Uterus (tissue), 4 donors: ENCODE data around the gene SH3RF3. TPM values are rescaled to one million over a fixed set of nuclear protein-coding genes. Genes with fewer than 3 reads are reported as not detected.

Experiments used
- DNase-seq, 2 donors: peaks; one replicate each; pipeline ENCODE4 v3.0.0-alpha.2; 2019 to 2020
- H3K27ac ChIP-seq, 2 donors: fragments of 200-600 bp; sonication (generic); 1 replicate in 1 of 2; 2 replicates in 1 of 2; pipeline ENCODE4 v1.5.1; 2016 to 2018
- H3K27me3 ChIP-seq, 2 donors: fragments of 200-600 bp; sonication (generic); one replicate each; pipeline ENCODE4 v1.5.1; 2018 to 2019; ENCODE audit warnings: control low read depth in 1 of 2
- H3K36me3 ChIP-seq, 2 donors: fragments of 200-600 bp; sonication (generic); one replicate each; pipeline ENCODE4 v1.5.1; 2019; ENCODE audit warnings: control low read depth in 1 of 2
- H3K4me1 ChIP-seq, 2 donors: fragments of 200-600 bp; sonication (generic); one replicate each; pipeline ENCODE4 v1.5.1; 2018 to 2019; ENCODE audit warnings: control low read depth in 1 of 2
- H3K4me3 ChIP-seq, 2 donors: fragments of 200-600 bp; sonication (generic); 1 replicate in 1 of 2; 2 replicates in 1 of 2; pipeline ENCODE4 v1.5.1; 2018 to 2019; ENCODE audit warnings: mild to moderate bottlenecking in 1 of 2
- H3K9me3 ChIP-seq, 2 donors: fragments of 200-600 bp; sonication (generic); one replicate each; pipeline ENCODE4 v1.5.1; 2019; ENCODE audit warnings: control low read depth in 1 of 2
- POLR2A ChIP-seq, 2 donors: fragments of 450-650 bp; IDR thresholded peaks; one replicate each; pipeline ENCODE4 v1.6.1; 2016; ENCODE audit warnings: antibody characterized with exemption in 2 of 2, mild to moderate bottlenecking in 1 of 2, moderate library complexity in 1 of 2
- intact Hi-C: fragments of 100-400 bp; cut with DNase I; formaldehyde crosslinking; loops from one replicate; pipeline ENCODE4 v1.15.1; 2023; ENCODE audit warnings: low total_unique reads
- total RNA-seq, 4 donors: library from RNA; depleted of rRNA in 3 of 4; stranded (reverse); fragments of >200 nt in 3 of 4; gene quantifications; one replicate each; pipeline versions ENCODE4 v1.1.0 to v1.2.4, GENCODE V29; 2014 to 2023
- TF ChIP-seq, protein P1 (sequence below), 4 experiments: fragments of 200-600 bp in 2 of 4; fragments of 450-650 bp in 2 of 4; sonication (generic) in 2 of 4; IDR thresholded peaks; one replicate each; pipeline ENCODE4 v1.5.1; 2016 to 2019; ENCODE audit warnings: antibody characterized with exemption in 4 of 4, mild to moderate bottlenecking in 2 of 4, moderate library complexity in 1 of 4
- donor health status: DM: yes; HTN: yes; CAD: no.

Gene SH3RF3
- total RNA-seq, 4 donors from 2014 or later = 5.1 to 10.2 (median 8.7) TPM; not detected in 1

- H3K9me3 ChIP-seq = no peaks in the 10 kb centered on the region
- no peak overlapping the region for H3K4me3 ChIP-seq
- no peaks in the 10 kb centered on the region for H3K4me1 ChIP-seq
- TF ChIP-seq POLR2A (IDR thresholded peaks at IDR 0.05) = no peak
- intact Hi-C loops = no loop called here
- no peaks in the 10 kb centered on the region for H3K36me3 ChIP-seq
- H3K27ac ChIP-seq = no peak overlapping the region
- DNase-seq = no peak
- no peaks in the 10 kb centered on the region for H3K27me3 ChIP-seq
These were observed 138.2 kb downstream of the SH3RF3 start for GRCh38 chr2:109266998-109267854.

DNA sequence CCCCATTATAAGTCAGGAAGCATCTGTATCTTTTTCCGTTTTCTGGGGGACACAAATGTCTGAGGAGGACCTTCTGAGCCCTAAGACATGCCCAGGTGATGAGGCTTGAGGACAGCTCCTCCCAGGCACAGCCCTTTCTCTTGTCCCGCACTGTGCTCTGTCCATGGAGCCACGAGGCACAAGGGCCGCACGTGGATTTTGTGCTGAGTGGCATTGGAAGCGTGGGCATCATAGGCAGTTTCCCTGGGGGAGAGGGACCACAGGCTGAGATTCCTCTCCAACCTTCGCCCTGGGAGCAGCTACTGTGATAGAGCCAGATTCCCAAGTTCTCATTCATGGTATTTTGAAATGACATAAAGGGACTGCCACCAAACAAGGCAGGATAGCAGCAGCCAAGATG lies 139.9 kb downstream of the SH3RF3 start:
- Histone ChIP-seq H3K4me3 (no peak overlapping the region), H3K27me3 (no peaks in the 10 kb centered on the region), H3K9me3 (no peaks in the 10 kb centered on the region), H3K36me3 (no peaks in the 10 kb centered on the region), H3K27ac (no peak overlapping the region), H3K4me1 (no peaks in the 10 kb centered on the region)
- intact Hi-C loops = no loop called here
- no peak for TF ChIP-seq POLR2A (IDR thresholded peaks at IDR 0.05)
- TF ChIP-seq, protein P1, sequence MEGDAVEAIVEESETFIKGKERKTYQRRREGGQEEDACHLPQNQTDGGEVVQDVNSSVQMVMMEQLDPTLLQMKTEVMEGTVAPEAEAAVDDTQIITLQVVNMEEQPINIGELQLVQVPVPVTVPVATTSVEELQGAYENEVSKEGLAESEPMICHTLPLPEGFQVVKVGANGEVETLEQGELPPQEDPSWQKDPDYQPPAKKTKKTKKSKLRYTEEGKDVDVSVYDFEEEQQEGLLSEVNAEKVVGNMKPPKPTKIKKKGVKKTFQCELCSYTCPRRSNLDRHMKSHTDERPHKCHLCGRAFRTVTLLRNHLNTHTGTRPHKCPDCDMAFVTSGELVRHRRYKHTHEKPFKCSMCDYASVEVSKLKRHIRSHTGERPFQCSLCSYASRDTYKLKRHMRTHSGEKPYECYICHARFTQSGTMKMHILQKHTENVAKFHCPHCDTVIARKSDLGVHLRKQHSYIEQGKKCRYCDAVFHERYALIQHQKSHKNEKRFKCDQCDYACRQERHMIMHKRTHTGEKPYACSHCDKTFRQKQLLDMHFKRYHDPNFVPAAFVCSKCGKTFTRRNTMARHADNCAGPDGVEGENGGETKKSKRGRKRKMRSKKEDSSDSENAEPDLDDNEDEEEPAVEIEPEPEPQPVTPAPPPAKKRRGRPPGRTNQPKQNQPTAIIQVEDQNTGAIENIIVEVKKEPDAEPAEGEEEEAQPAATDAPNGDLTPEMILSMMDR (IDR thresholded peaks at IDR 0.05) = no peak
- DNase-seq = no peak

DNA sequence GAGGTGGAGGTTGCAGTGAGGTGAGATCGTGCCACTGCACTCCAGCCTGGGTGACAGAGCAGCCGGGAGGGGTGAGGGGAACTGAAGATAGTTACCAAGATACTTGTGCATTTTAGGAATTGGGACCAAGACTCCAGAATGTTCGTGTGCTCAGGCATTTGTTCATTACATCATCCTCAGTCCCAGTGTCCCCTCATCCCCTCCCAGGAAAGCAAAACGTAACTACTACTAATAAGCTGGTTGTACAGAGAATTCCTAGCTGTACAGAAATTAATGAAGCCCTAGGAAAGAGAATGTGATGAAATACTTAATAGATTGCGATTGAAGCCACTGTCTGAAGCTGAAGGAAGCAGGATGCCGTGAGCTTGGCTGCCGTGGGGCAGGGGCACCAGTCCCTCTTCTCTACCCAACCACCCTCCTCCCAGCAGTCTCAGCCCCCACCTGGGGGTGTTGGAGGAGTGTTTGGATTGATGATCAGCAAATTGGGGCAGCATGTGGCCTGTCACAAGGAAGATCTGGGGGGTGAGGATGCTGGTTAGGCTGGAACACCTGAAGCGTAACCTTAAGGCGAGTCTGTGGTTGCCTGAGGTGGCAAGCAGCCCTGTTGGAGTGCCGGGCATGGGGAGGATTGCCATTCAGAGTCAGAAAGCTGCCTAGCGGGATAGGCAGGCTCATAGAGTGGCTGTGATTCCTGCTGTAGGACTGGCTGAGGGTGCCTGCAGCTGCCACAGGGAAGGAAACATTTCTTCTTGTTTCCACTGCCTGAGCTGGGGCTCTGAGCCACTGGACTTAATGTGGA lies 140.9 kb downstream of the SH3RF3 start:
- Histone ChIP-seq H3K27ac (no peak overlapping the region), H3K9me3 (no peaks in the 10 kb centered on the region), H3K36me3 (no peaks in the 10 kb centered on the region), H3K27me3 (no peaks in the 10 kb centered on the region), H3K4me3 (no peak overlapping the region), H3K4me1 (no peaks in the 10 kb centered on the region)
- intact Hi-C loops = no loop called here
- no peak for TF ChIP-seq POLR2A (IDR thresholded peaks at IDR 0.05)
- TF ChIP-seq, protein P1 (IDR thresholded peaks at IDR 0.05) = no peak
- no peak for DNase-seq

GRCh38 chr2:109270505-109271312 lies 141.7 kb downstream of the SH3RF3 start:
- Histone ChIP-seq H3K27ac (no peak overlapping the region), H3K4me1 (no peaks in the 10 kb centered on the region), H3K4me3 (no peak overlapping the region), H3K9me3 (no peaks in the 10 kb centered on the region), H3K36me3 (no peaks in the 10 kb centered on the region), H3K27me3 (no peaks in the 10 kb centered on the region)
- TF ChIP-seq, protein P1 (IDR thresholded peaks at IDR 0.05) = no peak
- no peak for TF ChIP-seq POLR2A (IDR thresholded peaks at IDR 0.05)
- intact Hi-C loops = no loop called here
- DNase-seq = no peak

DNA sequence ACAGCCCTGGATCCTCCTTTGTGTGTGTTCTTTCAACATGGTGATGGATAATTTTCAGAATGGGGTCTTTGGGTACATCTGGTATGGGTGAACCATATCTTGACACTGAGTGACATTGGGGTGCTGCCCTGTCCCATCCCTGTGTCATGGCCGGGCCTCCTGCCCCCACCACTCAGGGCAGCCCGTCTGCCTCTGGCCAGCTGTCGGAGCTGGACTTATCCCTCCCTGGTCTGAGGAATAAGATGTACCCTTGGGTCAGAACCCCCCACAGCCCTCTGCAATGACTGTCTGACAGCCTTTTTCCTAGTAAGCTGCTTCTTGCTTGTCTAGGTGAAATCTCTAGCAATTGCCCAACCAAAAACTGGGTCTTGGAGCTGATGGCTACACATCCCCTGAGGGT lies 142.9 kb downstream of the SH3RF3 start:
- H3K27me3 ChIP-seq = no peaks in the 10 kb centered on the region
- intact Hi-C loops = no loop called here
- TF ChIP-seq, protein P1 (IDR thresholded peaks at IDR 0.05) = no peak
- TF ChIP-seq POLR2A (IDR thresholded peaks at IDR 0.05) = no peak
- H3K4me3 ChIP-seq = no peak overlapping the region
- no peaks in the 10 kb centered on the region for H3K36me3 ChIP-seq
- H3K27ac ChIP-seq = no peak overlapping the region
- no peak for DNase-seq
- H3K4me1 ChIP-seq = no peaks in the 10 kb centered on the region
- H3K9me3 ChIP-seq = no peaks in the 10 kb centered on the region
